ENCODE measurements around the gene NRDC. TPM values are rescaled to one million over a fixed set of nuclear protein-coding genes. Genes with fewer than 3 reads are reported as not detected.

The NRDC gene
- 97.3 TPM for polyA plus RNA-seq
- long read RNA-seq, donor 1, transcript NRDC-211 (2 exons, 1,020 nt) = major isoform, 14 of 23 reads
- long read RNA-seq, donor 1, transcript NRDC-201 (31 exons, 3,691 nt) = minor isoform, 8 of 23 reads
- long read RNA-seq, donor 1, partial matches to known transcripts = 0 of 23 reads
- long read RNA-seq, donor 1, other reads (novel, unspliced or antisense) = 0 of 23 reads
- long read RNA-seq, donor 2, transcript NRDC-211 (2 exons, 1,020 nt) = major isoform, 29 of 43 reads
- long read RNA-seq, donor 2, partial matches to known transcripts = 11 of 43 reads
- long read RNA-seq, donor 2, other reads (novel, unspliced or antisense) = 0 of 43 reads
- long read RNA-seq, donor 3 = 0 reads
- long read RNA-seq, donor 4, transcript NRDC-211 (2 exons, 1,020 nt) = major isoform, 6 of 7 reads
- long read RNA-seq, donor 4, partial matches to known transcripts = 0 of 7 reads
- long read RNA-seq, donor 4, other reads (novel, unspliced or antisense) = 0 of 7 reads
- long read RNA-seq, donor 5, transcript NRDC-211 (2 exons, 1,020 nt) = major isoform, 11 of 13 reads
- long read RNA-seq, donor 5, partial matches to known transcripts = 0 of 13 reads
- long read RNA-seq, donor 5, other reads (novel, unspliced or antisense) = 0 of 13 reads
- long read RNA-seq, donor 6, transcript NRDC-211 (2 exons, 1,020 nt) = major isoform, 28 of 35 reads
- long read RNA-seq, donor 6, transcript NRDC-204 (2 exons, 472 nt) = minor isoform, 5 of 35 reads
- long read RNA-seq, donor 6, partial matches to known transcripts = 0 of 35 reads
- long read RNA-seq, donor 6, other reads (novel, unspliced or antisense) = 0 of 35 reads
- long read RNA-seq, donor 7, transcript NRDC-211 (2 exons, 1,020 nt) = major isoform, 16 of 21 reads
- long read RNA-seq, donor 7, partial matches to known transcripts = 0 of 21 reads
- long read RNA-seq, donor 7, other reads (novel, unspliced or antisense) = 0 of 21 reads
- long read RNA-seq, donor 8, transcript NRDC-201 (31 exons, 3,691 nt) = minor isoform, 6 of 50 reads
- long read RNA-seq, donor 8, transcript NRDC-211 (2 exons, 1,020 nt) = major isoform, 41 of 50 reads
- long read RNA-seq, donor 8, partial matches to known transcripts = 0 of 50 reads
- long read RNA-seq, donor 8, other reads (novel, unspliced or antisense) = 0 of 50 reads
- long read RNA-seq, donor 9, transcript NRDC-211 (2 exons, 1,020 nt) = major isoform, 34 of 37 reads
- long read RNA-seq, donor 9, partial matches to known transcripts = 0 of 37 reads
- long read RNA-seq, donor 9, other reads (novel, unspliced or antisense) = 0 of 37 reads
- long read RNA-seq, donor 10, transcript NRDC-204 (2 exons, 472 nt) = minor isoform, 5 of 51 reads
- long read RNA-seq, donor 10, transcript NRDC-211 (2 exons, 1,020 nt) = major isoform, 30 of 51 reads
- long read RNA-seq, donor 10, partial matches to known transcripts = 13 of 51 reads
- long read RNA-seq, donor 10, other reads (novel, unspliced or antisense) = 0 of 51 reads
- long read RNA-seq, donor 11, transcript NRDC-211 (2 exons, 1,020 nt) = major isoform, 14 of 17 reads
- long read RNA-seq, donor 11, partial matches to known transcripts = 0 of 17 reads
- long read RNA-seq, donor 11, other reads (novel, unspliced or antisense) = 0 of 17 reads

DNA sequence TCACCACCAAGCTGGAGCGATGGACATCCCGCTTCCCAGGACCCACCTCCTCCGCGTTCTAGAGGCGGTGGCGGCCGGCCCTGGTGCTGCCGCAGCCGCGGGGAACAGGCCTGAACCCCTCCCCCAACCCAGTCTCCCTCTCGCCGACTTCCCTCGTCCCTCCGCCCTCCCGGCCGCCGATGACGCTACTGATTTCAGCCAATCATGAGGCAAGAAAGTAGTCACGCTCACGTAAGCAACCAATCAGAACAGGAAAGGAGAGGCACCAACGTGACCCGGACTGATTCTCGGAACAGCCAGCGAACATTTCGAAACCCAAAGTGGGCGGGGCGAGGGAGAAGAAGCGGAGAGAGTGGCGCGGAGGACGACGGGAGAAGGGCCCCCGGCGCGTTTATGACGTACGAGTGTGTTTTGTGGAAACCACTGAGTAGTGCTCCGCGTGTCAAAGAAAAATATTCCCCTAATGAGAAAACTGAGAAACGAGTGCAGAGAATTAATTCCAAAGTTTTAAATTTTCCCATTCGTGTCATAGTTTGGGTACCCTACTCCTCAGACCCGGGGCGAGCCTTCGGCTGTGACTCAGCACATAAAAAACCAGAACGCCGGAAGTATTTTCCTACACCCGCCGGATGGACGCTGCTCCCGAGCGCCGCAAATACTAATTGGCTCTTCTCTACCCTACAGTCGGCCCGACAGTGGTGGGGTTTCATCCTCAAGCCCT is at the start of gene NRDC:
Gene NRDC (minus strand): TSS at position 112 of the 721 bp plus-strand sequence. CDS start 112 bp downstream, outside the sequence.
- no peaks in the 10 kb centered on the region for H3K36me3 ChIP-seq (ENCODE audit: control insufficient read depth, insufficient read depth, low read length)
- no peaks in the 10 kb centered on the region for H3K9me3 ChIP-seq (ENCODE audit: control insufficient read depth, low read depth, low read length)
- WGBS (ENCODE audit: insufficient coverage, low lambda C conversion rate) = 0% methylated on average over 5 of the region's 54 CpGs
- peak within 1 kb of the TSS; percentile 73 for H3K4me3 ChIP-seq (ENCODE audit: low read length)
- peak within 1 kb of the TSS; percentile 98 for H3K27ac ChIP-seq (ENCODE audit: low read length)
- peaks cover 14% of the 10 kb centered on the region for H3K27me3 ChIP-seq (ENCODE audit: control insufficient read depth, insufficient read depth, low read length)
- peak; percentile 100 for DNase-seq
- H3K4me1 ChIP-seq (ENCODE audit: control insufficient read depth, insufficient read depth, low read length) = peaks cover 10% of the 10 kb centered on the region

- no peak overlapping the region for H3K4me3 ChIP-seq (ENCODE audit: low read length)
- WGBS (ENCODE audit: insufficient coverage, low lambda C conversion rate) = no CpG with 5 or more reads among the region's 2 CpGs
- no peaks in the 10 kb centered on the region for H3K36me3 ChIP-seq (ENCODE audit: control insufficient read depth, insufficient read depth, low read length)
- H3K9me3 ChIP-seq (ENCODE audit: control insufficient read depth, low read depth, low read length) = no peaks in the 10 kb centered on the region
- DNase-seq = no peak
- no peaks in the 10 kb centered on the region for H3K4me1 ChIP-seq (ENCODE audit: control insufficient read depth, insufficient read depth, low read length)
- H3K27me3 ChIP-seq (ENCODE audit: control insufficient read depth, insufficient read depth, low read length) = no peaks in the 10 kb centered on the region
- H3K27ac ChIP-seq (ENCODE audit: low read length) = no peak overlapping the region
Measured at GRCh38 chr1:51927029-51927428, 48.5 kb upstream of the NRDC start.

DNA sequence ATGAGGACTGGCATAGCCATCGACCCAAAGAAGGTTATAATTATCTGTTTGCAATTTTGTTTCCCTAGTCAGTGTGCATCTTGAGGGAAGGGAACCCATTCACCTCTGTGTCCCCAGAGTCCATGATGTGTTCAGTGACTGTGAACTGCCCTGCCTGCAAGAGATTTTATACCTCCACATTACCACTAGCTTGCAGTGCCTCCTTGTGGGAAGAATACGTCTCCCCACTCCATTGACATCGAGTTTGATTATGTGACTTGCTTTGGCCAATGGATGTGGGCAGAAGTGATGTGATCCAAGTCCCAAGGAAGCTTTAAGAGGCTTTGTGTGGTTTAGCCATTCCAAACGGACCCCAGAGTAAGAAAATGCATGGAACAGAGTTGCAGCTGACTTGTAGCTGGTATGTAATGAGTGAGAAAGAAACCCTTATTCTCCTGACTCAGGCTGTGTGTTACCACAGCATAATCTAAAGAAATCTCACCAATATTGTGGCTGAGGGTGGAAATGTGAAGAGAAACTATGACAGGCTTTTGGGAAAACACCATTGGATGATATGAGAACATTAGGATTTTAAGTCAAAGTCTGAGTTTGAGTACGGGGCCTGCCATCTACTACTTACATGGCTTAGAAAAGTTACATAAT is 47.8 kb upstream of the NRDC start:
- Histone ChIP-seq H3K36me3 (ENCODE audit: control insufficient read depth, insufficient read depth, low read length) (no peaks in the 10 kb centered on the region), H3K27me3 (ENCODE audit: control insufficient read depth, insufficient read depth, low read length) (no peaks in the 10 kb centered on the region), H3K4me3 (ENCODE audit: low read length) (no peak overlapping the region), H3K27ac (ENCODE audit: low read length) (no peak overlapping the region), H3K9me3 (ENCODE audit: control insufficient read depth, low read depth, low read length) (no peaks in the 10 kb centered on the region), H3K4me1 (ENCODE audit: control insufficient read depth, insufficient read depth, low read length) (no peaks in the 10 kb centered on the region)
- no CpG with 5 or more reads among the region's 5 CpGs for WGBS (ENCODE audit: insufficient coverage, low lambda C conversion rate)
- no peak for DNase-seq

- H3K9me3 ChIP-seq (ENCODE audit: control insufficient read depth, low read depth, low read length) = no peaks in the 10 kb centered on the region
- no peak overlapping the region for H3K27ac ChIP-seq (ENCODE audit: low read length)
- H3K4me1 ChIP-seq (ENCODE audit: control insufficient read depth, insufficient read depth, low read length) = no peaks in the 10 kb centered on the region
- no peak overlapping the region for H3K4me3 ChIP-seq (ENCODE audit: low read length)
- no peaks in the 10 kb centered on the region for H3K27me3 ChIP-seq (ENCODE audit: control insufficient read depth, insufficient read depth, low read length)
- WGBS (ENCODE audit: insufficient coverage, low lambda C conversion rate) = no CpG with 5 or more reads among the region's 1 CpG
- no peaks in the 10 kb centered on the region for H3K36me3 ChIP-seq (ENCODE audit: control insufficient read depth, insufficient read depth, low read length)
- DNase-seq = no peak
Measured at GRCh38 chr1:51924455-51924854, 45.9 kb upstream of the NRDC start.

- no peaks in the 10 kb centered on the region for H3K36me3 ChIP-seq (ENCODE audit: control insufficient read depth, insufficient read depth, low read length)
- no peaks in the 10 kb centered on the region for H3K27me3 ChIP-seq (ENCODE audit: control insufficient read depth, insufficient read depth, low read length)
- H3K4me1 ChIP-seq (ENCODE audit: control insufficient read depth, insufficient read depth, low read length) = no peaks in the 10 kb centered on the region
- H3K9me3 ChIP-seq (ENCODE audit: control insufficient read depth, low read depth, low read length) = no peaks in the 10 kb centered on the region
- no peak for DNase-seq
- WGBS (ENCODE audit: insufficient coverage, low lambda C conversion rate) = no CpG with 5 or more reads among the region's 3 CpGs
- H3K4me3 ChIP-seq (ENCODE audit: low read length) = no peak overlapping the region
- H3K27ac ChIP-seq (ENCODE audit: low read length) = no peak overlapping the region
Measured at GRCh38 chr1:51922040-51922439, 43.5 kb upstream of the NRDC start.

- no peaks in the 10 kb centered on the region for H3K27me3 ChIP-seq (ENCODE audit: control insufficient read depth, insufficient read depth, low read length)
- no peak overlapping the region for H3K4me3 ChIP-seq (ENCODE audit: low read length)
- DNase-seq = no peak
- no peak overlapping the region for H3K27ac ChIP-seq (ENCODE audit: low read length)
- no peaks in the 10 kb centered on the region for H3K9me3 ChIP-seq (ENCODE audit: control insufficient read depth, low read depth, low read length)
- H3K4me1 ChIP-seq (ENCODE audit: control insufficient read depth, insufficient read depth, low read length) = no peaks in the 10 kb centered on the region
- 92% methylated on average over 2 of the region's 5 CpGs for WGBS (ENCODE audit: insufficient coverage, low lambda C conversion rate)
- H3K36me3 ChIP-seq (ENCODE audit: control insufficient read depth, insufficient read depth, low read length) = no peaks in the 10 kb centered on the region
Measured at GRCh38 chr1:51920130-51920529, 41.6 kb upstream of the NRDC start.

- no peak overlapping the region for H3K27ac ChIP-seq (ENCODE audit: low read length)
- no peaks in the 10 kb centered on the region for H3K36me3 ChIP-seq (ENCODE audit: control insufficient read depth, insufficient read depth, low read length)
- no peaks in the 10 kb centered on the region for H3K4me1 ChIP-seq (ENCODE audit: control insufficient read depth, insufficient read depth, low read length)
- no peaks in the 10 kb centered on the region for H3K27me3 ChIP-seq (ENCODE audit: control insufficient read depth, insufficient read depth, low read length)
- no peaks in the 10 kb centered on the region for H3K9me3 ChIP-seq (ENCODE audit: control insufficient read depth, low read depth, low read length)
- no peak for DNase-seq
- H3K4me3 ChIP-seq (ENCODE audit: low read length) = no peak overlapping the region
- WGBS (ENCODE audit: insufficient coverage, low lambda C conversion rate) = no CpG with 5 or more reads among the region's 10 CpGs
Measured at GRCh38 chr1:51919684-51920083, 41.2 kb upstream of the NRDC start.

GRCh38 chr1:51916587-51917405 is 38.3 kb upstream of the NRDC start:
- Histone ChIP-seq H3K4me1 (ENCODE audit: control insufficient read depth, insufficient read depth, low read length) (no peaks in the 10 kb centered on the region), H3K27me3 (ENCODE audit: control insufficient read depth, insufficient read depth, low read length) (no peaks in the 10 kb centered on the region), H3K9me3 (ENCODE audit: control insufficient read depth, low read depth, low read length) (no peaks in the 10 kb centered on the region), H3K36me3 (ENCODE audit: control insufficient read depth, insufficient read depth, low read length) (no peaks in the 10 kb centered on the region), H3K4me3 (ENCODE audit: low read length) (no peak overlapping the region), H3K27ac (ENCODE audit: low read length) (no peak overlapping the region)
- no peak for DNase-seq
- WGBS (ENCODE audit: insufficient coverage, low lambda C conversion rate) = 80% methylated on average over 1 of the region's 5 CpGs

All from large intestine (tissue), 12 donors.